LoVo (cell line): ENCODE results near the gene C1orf74.

Source experiments
- DNase-seq: peaks from one replicate; pipeline ENCODE4 v3.0.0-alpha.2; 2016; ENCODE audit warnings: low spot score

C1orf74 gene

DNA sequence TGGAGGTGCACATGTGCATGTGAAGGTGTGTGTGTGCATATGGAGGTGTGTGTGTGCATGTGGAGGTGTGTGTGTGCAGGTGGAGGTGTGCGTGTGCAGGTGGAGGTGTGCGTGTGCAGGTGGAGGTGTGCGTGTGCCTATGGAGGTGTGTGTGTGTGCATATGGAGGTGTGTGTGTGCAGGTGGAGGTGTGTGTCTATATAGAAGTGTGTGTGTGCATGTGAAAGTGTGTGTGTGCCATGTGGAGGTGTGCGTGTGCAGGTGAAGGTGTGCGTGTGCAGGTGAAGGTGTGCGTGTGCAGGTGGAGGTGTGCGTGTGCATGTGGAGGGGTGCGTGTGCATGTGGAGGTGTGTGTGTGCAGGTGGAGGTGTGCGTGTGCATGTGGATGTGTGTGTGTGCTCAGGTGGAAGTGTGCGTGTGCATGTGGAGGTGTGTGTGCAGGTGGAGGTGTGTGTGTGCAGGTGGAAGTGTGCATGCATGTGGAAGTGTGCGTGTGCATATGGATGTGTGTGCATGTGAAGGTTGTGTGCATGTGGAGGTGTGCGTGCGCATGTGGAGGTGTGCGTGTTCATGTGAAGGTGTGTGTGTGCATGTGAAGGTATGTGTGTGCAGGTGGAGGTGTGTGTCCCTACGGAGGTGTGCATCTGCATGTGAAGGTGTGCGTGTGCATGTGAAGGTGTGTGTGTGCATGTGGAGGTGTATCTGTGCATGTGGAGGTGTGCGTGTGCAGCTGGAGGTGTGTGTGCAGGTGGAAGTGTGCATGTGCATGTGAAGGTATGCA is 13.5 kb downstream of the C1orf74 start:
- no peak for DNase-seq

DNA sequence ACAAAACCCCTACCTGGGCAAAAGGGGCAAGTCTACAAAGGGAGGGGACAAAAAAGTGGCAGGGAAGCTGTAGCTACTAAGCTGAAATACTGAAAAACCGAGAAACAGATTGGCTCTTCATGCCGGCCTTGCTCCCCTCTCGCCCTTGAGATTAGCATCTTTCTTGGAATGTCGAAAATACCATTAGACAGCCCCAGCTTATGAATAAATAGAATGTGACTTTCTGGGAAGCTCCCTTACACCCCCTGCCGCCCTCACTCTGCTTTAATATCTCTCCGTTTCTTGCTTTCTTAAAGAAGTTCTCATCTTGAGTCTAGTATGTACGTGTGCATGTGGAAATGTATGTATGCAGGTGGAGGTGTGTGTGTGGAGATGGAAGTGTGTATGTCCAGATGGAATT is 14.4 kb downstream of the C1orf74 start:
- DNase-seq: no peak

DNA sequence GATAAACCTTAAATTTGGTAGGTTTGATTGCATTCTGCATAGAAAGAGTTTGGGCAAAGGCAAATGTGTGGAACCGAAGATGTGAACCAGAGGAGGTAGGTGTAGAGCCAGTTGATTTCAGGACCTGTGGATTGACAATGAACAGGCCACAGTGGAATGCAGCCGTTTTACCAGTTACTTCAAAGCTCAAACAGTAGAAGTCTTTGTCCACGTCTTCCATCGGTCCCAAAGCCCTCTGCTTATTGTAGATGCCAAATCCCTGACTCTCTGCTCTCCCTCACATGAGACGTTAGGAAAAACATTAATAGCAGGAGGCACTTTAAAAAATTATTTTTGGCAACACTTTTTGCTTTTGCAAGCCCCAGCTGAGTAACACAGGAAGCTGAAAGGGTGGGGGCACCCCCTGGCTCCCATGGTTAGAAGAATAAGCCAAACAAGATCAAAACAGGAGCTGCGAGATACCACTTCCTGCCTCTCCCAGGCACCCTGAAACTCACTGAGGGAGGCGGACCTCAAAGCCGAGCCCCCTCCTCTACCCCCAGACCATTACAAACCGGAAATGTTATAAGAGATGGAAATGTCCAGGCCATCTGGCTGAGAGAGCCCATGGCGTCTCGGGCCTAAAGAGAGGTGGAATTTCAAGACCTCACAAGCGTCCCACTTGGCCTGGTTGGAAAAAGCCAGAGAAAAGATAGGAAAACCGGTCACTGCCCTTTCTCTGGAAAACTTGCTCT is 15.0 kb downstream of the C1orf74 start:
- DNase-seq: no peak

DNA sequence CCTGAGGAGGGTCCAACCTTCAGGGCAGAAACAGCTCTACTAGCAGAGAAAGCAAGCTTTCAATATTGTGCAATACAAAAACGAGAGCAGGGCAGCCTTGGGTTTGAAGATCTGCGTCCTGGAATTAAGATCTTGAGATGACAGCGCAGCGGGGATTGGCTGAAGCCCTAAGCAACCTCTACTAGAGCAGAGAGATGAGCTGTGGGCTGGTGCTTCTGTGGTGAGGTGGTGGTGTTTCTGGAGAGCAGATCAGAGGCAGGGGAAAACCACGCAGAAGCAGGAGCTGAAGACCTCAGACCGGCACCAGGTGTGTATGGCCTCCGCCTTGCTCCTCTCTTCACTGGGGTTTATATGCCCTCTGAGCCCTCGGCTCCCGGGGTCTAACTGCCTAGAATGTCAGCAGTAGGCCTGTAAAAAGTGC is 16.0 kb downstream of the C1orf74 start:
- no peak for DNase-seq

DNA sequence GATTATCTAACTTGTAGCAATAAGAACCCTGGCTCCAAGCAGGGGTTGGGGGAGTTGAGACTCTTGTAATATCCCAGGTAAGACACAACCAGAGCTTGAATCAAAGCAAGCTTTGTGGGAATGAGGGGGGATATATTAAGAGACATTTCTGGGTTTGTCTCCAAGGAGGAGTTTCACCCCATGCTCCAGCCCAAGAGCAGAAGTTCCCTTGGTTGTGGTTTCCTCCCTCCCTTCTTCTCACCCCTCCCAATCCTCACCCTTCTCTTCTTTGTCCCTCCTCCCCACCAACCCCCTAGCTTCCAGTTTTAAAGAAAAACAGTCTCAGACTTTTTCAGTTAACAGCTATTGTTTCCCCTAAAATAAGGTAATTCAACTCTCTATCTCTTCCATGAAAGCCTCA is 16.7 kb downstream of the C1orf74 start:
- DNase-seq: no peak

DNA sequence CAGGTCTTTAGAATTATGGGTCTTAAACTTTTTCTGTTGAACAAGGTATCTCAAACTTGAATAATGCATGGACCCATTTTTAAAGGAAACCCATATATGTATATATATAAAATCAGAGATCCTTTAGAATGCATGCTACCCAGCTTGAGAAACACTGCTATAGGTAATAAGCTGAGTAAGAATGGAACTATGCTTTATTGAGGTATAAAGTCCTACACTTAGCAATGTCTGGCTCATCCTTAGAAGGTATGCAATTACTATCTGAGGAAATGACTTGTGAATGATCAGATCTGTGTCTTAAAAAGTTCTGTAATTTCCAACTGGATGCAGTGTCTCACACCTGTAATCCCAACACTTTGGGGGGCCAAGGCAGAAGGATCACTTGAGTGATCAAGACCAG is 17.3 kb downstream of the C1orf74 start:
- no peak for DNase-seq

DNA sequence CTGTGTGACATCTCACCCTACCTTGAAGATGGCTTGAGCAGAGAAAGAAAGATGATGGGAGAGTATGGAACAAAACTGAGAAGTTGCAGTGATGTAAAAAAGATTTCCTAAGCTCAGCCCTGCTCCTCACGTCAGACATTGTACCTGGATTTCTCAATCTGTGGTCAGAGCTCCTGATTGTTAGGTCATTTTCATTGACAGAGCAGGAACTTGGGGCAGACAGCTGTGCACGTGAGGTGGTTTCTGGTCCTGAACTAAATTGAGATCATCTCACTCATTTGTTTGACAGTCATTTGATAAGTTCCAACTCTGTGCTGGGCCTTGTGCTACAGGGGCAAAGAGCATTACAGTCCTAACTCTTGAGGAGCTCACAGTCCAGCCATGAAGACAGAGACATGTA is 18.3 kb downstream of the C1orf74 start:
- DNase-seq: no peak

DNA sequence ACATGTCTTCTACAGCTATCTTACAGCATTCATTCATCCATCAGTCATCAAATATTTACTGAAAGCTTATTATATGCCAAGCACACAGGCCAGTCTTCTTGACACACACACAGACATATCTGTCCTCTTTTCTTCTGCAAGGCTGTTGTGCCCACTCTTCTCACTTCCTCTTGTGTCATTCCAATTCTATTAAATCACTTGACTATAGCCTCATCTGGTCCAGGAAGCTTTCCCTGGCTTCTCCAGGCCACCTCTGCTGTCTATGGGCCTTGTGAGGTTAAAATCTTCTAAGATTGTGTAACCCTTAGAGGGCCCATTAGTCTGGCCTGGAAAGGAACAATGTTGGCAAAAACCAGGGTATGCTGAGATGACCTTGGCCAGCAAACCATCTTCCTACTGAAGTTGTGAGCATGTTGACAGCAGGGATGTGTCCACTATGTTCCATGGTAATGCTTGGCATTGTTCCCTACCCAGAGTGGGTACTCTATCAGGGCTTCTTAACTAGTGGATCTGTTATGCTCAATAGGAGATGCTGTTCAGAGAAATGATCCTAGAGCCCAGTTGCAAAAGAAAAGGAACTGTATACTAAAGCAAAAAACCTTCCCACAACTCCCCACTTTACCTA is 23.2 kb downstream of the C1orf74 start:
- DNase-seq: no peak

DNA sequence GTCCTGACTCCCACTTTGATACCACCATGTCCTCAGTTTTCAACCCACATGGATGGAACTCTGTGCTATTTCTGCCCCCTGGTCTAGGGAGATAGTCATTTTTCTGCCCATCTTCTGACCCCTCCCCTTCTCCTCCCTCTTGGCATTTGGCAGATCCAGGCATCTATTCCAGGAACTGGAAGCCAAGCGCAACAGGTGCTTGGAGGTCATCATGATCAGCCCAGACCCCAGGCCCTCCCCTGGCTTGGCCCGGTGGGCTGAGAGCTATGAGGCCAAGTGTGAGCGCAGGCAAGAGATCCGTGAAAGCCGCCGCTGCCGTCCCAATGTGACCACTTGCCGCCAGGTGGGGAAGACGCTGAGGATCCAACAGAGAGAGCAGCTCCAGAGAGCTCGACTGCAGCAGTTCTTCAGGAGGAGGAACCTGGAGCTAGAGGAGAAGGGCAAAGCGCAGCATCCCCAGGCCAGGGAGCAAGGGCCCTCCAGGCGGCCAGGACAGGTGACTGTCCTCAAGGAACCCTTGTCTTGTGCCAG is 24.5 kb downstream of the C1orf74 start:
- no peak for DNase-seq

DNA sequence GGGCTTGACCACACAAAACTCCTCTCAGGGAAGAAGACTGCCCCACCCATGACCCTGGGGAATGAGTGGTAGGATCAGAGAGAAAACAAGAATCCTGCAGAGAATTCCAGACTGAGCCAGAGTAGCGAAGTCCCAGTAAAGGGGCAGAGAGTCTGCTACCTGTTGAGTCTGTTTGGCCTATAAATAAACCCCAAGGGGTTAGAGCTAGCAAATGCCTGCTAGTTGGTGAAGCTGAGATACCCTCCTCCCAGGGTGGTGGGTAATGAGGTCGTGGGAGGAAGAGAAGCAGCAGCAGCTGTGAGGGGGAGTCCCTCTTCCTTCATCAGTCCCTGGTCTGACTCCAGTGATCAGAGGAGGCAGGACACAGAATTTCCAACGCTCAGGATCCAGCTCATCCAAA is 26.0 kb downstream of the C1orf74 start:
- no peak for DNase-seq

DNA sequence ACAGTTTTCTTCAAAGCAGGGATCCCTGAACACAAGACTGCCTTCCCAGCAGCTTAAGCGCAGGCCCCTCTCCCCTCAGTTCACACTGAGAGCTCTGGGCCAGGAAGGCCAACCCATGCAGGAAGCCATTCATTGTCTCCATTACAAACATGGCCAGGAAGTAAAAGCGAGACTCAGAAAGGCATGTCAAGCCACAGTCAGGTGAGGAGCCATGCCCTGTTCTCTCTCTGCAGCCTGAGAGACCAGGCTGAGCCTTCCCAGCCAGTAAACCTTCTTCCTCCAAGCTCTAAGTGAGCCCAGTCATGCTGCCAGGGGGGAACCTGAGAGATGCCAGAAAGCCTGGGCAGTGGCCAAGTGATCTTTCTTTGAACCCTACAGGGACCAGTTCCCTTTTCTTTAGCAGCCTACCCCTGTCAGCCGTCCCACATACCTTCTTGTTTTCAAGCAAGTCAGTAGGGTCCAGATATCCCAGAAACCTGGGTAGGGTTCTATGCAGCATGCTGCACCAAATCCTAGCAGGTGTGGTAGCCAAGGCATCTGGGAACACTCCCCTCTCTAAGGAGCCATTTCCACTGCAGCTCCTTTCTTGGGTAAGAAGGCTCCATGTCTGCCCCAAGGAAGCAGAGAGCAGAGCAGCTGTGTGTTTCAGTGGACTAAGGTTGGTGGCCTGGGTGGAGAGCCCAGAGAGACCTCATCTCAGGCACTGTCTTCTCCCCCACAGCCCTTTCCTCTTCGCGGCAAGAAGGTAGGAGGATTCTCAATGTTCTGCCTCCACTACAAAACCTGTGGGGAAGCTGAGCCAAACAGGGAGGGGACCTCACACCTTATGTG is 27.5 kb downstream of the C1orf74 start:
- no peak for DNase-seq

DNA sequence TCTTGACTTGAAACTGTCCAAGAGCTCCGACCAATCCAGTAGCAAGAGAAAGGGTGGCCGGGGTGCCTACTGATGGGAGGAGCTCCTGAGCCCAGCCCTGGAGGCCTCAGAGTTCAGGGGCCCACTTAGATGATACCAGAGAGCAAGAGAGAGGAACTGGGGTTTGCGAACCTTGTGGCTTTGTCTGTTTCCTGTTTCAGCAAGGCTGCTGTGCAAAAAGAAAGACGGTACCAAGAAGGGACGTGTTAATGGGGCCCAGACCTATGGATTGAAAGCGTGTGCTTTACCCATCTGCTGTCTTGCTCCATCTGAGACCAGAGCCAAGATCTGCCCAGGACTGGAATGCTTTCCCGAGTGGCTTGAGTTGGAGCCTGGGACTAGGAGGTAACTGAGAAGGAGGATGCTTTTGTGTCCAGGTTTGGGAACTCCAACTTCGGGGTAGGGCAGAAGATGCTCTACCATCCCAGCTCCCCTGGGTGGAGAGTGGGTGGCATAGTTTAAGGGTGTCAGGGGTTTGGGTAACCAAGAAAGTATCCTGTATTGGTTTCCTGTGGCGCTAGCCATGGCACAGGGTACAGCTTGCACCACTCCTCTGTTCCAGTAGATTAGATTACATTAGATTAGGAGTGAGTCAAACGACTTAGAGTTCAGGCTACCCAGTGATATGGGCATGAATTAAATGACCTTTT is 28.3 kb downstream of the C1orf74 start, which contains the start of gene TRAF3IP3:
TSS of gene TRAF3IP3 (plus strand) at position 128 of the 689 bp plus-strand sequence. CDS start 3,987 bp downstream, outside the sequence.
- DNase-seq: no peak

DNA sequence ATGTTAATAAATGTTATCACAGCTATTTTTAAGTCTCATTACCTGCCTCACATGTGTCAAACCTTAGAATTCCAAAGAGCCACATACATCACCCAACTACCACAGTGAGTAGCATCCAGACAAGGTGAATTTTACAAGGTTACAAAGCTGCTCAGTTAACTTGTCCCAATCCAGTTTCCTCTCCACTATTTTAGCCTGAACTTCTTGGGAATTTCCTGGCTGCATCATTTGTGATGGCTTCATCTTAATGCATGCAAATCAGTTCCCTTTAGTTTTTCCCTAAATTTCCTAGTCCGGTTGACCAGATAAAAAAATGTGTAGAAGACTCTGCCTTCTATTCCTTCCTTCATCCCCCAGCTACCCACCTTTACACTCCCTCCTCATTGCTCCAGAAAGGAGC is 29.1 kb downstream of the C1orf74 start:
- DNase-seq: no peak

DNA sequence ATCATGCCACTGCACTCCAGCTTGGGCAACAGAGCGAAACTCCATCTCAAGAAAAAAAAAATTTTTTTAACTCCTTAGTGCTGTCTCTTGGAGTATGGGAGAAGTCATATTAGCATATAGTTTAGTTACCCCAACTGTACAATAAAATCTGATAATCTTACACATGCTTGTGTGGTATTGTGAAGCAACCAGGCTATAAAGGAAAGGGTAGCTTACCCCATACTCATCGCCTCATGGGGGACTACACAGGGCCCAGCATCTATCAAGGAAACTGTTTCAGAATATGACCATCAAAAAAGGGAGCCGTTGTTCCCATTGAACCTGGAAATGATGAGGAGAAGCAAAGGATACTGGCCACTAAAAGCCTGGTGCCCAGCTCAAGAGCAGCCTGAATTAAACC is 31.5 kb downstream of the C1orf74 start:
- no peak for DNase-seq

DNA sequence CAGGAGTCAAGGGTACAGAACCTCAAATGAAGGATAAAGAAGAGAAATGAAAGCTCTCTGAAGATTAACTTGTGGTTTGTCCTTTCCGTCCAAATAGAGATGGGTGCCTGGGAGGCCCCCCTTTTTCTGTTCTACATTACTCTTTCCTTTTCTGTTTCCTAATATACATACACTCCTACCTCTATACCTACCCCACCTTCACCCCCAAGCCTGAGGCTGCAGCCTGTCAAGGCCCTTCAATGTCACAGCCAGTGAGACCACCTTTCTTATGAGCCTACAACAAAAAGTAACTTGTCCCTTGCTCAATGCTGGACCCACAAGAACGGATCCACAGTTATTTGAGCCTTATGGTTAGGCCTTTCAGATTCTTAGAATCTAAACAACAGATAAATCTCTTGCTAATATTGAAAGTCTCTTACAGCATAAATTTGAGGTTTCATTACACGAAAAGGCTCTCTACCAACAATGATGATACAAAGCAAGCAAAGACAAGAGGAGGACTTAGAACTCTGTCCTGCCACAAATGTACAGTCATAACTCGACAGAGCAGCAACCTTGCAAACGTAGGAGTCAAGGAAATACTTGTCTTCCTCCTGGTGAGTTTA is 32.6 kb downstream of the C1orf74 start:
- DNase-seq: no peak

DNA sequence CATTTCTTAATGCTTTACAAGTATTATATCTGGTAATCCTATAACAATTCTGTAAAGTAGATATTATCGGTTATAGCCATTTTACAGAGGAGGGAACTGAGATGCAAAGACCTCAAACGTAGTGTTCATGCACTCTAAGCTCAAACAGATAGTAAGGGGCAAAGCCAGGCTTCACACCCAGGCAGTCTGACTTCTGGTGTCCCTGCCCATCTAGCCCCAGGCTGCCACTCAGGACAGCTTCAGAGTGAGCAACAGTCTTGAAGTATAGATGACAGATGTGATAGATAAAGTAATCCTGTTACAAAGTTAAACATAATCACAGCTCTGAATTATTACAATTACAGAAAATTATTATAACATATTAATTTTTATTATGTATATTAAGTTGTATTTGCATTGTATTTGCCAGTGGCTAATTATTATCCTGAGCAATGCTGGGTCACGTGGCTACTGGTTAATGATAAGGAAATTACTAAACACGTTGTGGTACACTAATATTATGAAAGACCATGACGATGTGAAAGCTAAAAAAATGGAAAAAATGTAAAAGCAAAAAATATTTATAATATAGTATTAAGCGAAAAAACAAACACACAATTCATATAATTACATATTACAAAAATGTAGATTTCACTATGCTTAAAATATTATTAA is 34.6 kb downstream of the C1orf74 start:
- no peak for DNase-seq

DNA sequence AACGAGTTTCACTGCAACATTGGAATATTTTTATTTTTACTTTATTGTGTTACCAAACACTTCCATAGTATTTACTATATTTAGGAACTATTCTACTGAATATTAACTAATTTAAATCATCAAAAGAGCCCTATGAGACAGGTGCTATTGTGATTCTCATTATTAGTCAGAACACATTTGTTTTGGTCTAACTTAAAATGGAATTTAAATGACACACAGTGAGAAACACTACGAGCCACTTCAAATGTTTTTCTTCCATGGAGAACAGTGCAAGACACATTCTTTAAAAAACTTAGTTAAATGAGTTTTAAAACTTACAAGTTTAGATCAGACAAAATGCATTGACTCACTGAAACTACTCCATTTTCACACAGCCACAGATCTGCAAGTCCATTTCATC is 35.2 kb downstream of the C1orf74 start:
- DNase-seq: no peak

DNA sequence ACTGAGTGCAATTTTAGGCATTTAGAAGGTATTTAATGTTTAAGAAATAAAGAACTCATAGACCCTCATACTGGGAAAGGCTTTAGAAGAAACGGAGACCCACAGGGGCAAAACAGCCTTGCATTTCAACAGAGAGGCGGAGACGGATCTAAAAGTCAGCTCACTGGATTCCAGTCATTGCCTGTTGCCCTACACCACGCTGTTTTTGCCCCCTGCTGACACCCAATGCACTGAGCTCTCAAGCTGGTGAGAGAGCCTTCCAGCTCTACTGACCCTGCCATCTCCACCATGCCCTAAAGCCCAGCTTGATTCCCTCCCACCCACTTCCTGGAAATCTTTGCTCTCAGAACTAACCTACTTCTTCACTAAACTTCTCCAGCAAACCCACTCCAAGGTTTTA is 35.7 kb downstream of the C1orf74 start:
- DNase-seq: no peak

DNA sequence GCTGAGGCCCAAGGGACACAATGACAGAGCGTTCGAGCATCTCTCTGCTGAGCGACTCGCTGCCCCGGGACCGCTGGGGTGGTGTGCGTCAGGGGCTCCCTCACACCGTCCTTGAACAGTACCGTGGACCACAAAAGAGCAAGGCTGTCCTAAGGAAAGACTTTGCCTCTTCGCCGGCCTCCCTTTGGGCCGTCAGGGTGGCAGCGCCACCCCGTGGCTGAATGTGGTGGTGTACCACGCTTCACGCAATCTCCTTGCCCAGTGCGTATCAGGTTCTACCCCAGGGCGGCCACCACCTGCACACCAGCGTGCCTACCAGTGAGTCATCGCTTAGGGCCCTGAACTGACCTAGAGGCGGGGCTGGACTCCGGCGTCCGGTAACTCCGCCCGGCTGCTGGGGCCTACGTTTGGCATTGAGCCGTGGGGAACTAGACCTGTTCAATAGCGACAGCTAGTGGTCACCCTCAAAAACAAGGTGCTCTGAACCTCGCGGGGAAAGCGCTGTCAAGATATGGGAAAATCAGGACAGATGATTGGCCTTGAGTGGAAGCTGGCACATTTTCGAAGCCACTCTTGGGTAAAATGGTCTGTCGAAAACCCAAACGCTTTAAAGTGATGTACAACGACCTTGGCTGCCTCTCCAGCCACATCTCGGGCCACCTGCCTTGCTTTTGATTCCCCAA is 36.6 kb downstream of the C1orf74 start:
- peak; percentile 97 for DNase-seq
